Colonic mucosa (tissue), 4 donors: Measurements from ENCODE around the gene RANBP17. TPM values are rescaled to one million over a fixed set of nuclear protein-coding genes. Genes with fewer than 3 reads are reported as not detected.

Source experiments
- DNase-seq: peaks from one replicate; pipeline ENCODE4 v3.0.0-alpha.2; 2020
- H3K27ac ChIP-seq: fragments of 200-600 bp; one replicate; pipeline ENCODE4 v1.8.0; 2021
- H3K27me3 ChIP-seq: fragments of 200-600 bp; one replicate; pipeline ENCODE4 v1.8.0; 2021
- H3K36me3 ChIP-seq: fragments of 200-600 bp; one replicate; pipeline ENCODE4 v1.8.0; 2021
- H3K4me1 ChIP-seq: fragments of 200-600 bp; one replicate; pipeline ENCODE4 v1.8.0; 2021; ENCODE audit warnings: mild to moderate bottlenecking
- H3K4me3 ChIP-seq: fragments of 200-600 bp; one replicate; pipeline ENCODE4 v1.8.0; 2021
- H3K9ac ChIP-seq, 2 donors: one replicate each; pipeline ENCODE4 v1.7.0; 2013; ENCODE audit warnings: control low read depth in 2 of 2, low read depth in 2 of 2, low read length in 2 of 2
- H3K9me3 ChIP-seq: fragments of 200-600 bp; one replicate; pipeline ENCODE4 v1.8.0; 2021
- intact Hi-C: fragments of 100-400 bp; cut with DNase I; formaldehyde crosslinking; loops from one replicate; pipeline ENCODE4 v1.14.1; 2022
- total RNA-seq, 2 donors: library from RNA; stranded (reverse); fragmentation: NEBNext Ultra II Directional in 1 of 2; extraction: Animal tissue kit (Norgen Biotek cat#: 25700) in 1 of 2; gene quantifications; one replicate each; pipeline ENCODE4 v1.2.1, GENCODE V29; 2021
- TF ChIP-seq, protein P1 (sequence below): fragments of 200-600 bp; IDR thresholded peaks from one replicate; pipeline ENCODE4 v1.8.0; 2022; ENCODE audit warnings: antibody characterized with exemption, mild to moderate bottlenecking
- donor health status: healthy.
- donor health status: DM: no; HTN: no; CAD: no.
- donor health status: DM: no; HTN: no; CAD: no.

RANBP17 gene
- total RNA-seq, 2 donors from 2014 or later = 7.9 to 9.4 TPM

DNA sequence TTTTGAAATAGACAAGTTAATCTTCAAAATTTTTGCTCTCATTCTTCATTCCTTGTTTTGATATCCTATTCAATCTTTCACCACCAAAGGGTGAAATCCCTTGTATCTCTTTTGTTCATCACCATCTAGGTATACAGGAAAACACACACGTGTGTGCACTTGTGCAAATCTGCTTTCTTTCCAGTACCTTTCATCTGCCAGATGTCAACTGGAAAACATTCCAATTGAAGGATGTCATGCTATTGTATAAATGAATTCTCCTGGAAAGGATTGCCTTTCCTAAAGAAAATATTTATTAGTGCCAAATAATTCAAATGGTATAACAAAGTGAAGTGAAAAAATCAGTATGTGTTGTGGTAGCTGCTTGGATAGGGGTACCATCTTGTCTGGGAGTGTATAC is 123.7 kb downstream of the RANBP17 start:
- intact Hi-C loops = no loop called here
- DNase-seq = no peak
- no peak overlapping the region for H3K4me3 ChIP-seq

DNA sequence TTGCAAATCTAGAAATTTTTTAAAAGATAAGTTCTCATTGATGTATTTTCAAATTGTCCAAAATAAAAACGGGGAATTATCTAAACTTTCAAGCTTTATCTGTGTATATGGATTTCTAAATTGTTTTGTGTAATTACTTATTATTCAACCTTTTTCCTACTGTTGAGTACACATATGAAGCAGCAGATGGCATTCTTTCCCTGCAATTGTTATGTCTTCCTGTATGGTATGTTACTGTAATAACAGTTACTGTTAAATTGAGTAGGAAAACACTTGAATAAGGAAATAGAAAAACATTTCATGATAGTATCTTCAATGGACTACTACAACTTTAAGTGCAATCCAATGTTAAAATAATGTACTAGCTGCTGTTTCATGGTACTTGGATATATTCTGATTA is 124.8 kb downstream of the RANBP17 start:
- Histone ChIP-seq H3K36me3 (no peaks in the 10 kb centered on the region), H3K4me3 (no peak overlapping the region), H3K9ac (no peak overlapping the region), H3K27me3 (no peaks in the 10 kb centered on the region), H3K9me3 (no peaks in the 10 kb centered on the region), H3K27ac (no peak overlapping the region), H3K4me1 (no peaks in the 10 kb centered on the region)
- TF ChIP-seq, protein P1, sequence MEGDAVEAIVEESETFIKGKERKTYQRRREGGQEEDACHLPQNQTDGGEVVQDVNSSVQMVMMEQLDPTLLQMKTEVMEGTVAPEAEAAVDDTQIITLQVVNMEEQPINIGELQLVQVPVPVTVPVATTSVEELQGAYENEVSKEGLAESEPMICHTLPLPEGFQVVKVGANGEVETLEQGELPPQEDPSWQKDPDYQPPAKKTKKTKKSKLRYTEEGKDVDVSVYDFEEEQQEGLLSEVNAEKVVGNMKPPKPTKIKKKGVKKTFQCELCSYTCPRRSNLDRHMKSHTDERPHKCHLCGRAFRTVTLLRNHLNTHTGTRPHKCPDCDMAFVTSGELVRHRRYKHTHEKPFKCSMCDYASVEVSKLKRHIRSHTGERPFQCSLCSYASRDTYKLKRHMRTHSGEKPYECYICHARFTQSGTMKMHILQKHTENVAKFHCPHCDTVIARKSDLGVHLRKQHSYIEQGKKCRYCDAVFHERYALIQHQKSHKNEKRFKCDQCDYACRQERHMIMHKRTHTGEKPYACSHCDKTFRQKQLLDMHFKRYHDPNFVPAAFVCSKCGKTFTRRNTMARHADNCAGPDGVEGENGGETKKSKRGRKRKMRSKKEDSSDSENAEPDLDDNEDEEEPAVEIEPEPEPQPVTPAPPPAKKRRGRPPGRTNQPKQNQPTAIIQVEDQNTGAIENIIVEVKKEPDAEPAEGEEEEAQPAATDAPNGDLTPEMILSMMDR = no peak
- intact Hi-C loops = no loop called here
- no peak for DNase-seq

More for the DNA sequence above, 123.7 kb downstream of the RANBP17 start:
- Histone ChIP-seq H3K4me1 (no peaks in the 10 kb centered on the region), H3K9me3 (no peaks in the 10 kb centered on the region), H3K36me3 (no peaks in the 10 kb centered on the region), H3K27me3 (no peaks in the 10 kb centered on the region), H3K9ac (no peak overlapping the region), H3K27ac (no peak overlapping the region)
- TF ChIP-seq, protein P1 = no peak

DNA sequence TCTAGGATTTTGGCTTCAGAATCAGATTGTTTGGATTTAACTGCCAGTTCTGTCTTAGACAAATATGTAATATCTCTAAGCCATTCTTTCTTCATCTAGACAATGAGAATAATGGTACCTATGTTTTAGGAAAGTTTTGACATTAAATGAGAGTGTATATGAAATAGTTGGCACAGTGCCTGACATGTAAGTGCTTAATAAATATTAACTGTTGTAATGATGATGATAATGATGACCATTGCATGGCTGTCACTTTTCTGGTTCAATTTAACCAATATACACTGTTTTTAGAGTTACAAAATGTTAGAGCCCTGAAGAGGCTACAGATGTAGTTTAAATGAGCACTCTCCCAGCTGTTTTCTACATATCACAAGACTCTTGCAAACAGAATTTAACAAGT is 131.7 kb downstream of the RANBP17 start:
- Histone ChIP-seq H3K9ac (no peak overlapping the region), H3K27me3 (no peaks in the 10 kb centered on the region), H3K4me1 (no peaks in the 10 kb centered on the region), H3K9me3 (no peaks in the 10 kb centered on the region), H3K4me3 (no peak overlapping the region), H3K27ac (no peak overlapping the region), H3K36me3 (no peaks in the 10 kb centered on the region)
- intact Hi-C loops = no loop called here
- TF ChIP-seq, protein P1 = no peak
- no peak for DNase-seq

DNA sequence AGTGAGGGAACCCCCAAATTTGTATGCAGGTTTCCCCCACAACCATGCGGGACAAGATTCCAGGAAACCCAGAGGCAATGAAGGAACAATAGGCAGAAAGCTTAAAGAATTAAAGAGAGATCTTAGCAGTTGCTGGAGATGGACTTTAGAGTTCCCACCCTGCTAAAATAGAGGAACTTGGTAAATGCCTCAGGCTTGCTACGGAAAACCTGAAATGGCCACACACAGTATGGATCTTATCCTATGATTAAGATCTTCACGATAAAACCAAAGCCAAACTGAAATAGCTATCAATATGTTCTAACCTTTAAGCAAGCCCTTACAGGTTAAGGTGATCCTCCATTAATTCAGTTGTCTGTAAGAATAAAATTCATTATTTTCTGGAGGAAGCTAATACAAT is 148.3 kb downstream of the RANBP17 start:
- Histone ChIP-seq H3K9ac (no peak overlapping the region), H3K4me3 (no peak overlapping the region), H3K9me3 (no peaks in the 10 kb centered on the region), H3K27me3 (no peaks in the 10 kb centered on the region), H3K4me1 (no peaks in the 10 kb centered on the region), H3K36me3 (no peaks in the 10 kb centered on the region), H3K27ac (no peak overlapping the region)
- TF ChIP-seq, protein P1 = no peak
- DNase-seq = no peak
- intact Hi-C loops = no loop called here

DNA sequence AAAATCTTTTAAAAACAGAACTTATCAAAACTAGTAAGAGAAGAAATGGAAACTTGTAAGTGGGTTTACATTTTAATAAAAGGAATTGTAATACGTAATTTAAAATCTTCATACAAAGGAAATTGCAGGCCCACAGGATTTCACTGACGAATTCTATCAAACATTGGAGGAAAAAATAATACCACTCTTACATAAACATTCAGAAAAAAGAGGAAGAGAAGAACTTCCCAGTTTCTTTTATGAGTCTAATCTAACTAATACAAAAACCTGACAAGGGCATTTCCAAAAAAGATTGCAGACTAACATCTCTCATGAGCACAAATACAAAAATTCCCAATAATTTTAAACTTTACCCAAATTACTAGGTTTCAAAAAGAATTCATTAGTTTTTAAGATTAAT is 149.0 kb downstream of the RANBP17 start:
- no peak for DNase-seq
- intact Hi-C loops = no loop called here
- Histone ChIP-seq H3K27ac (no peak overlapping the region), H3K36me3 (no peaks in the 10 kb centered on the region), H3K27me3 (no peaks in the 10 kb centered on the region), H3K9me3 (no peaks in the 10 kb centered on the region), H3K4me1 (no peaks in the 10 kb centered on the region), H3K4me3 (no peak overlapping the region), H3K9ac (no peak overlapping the region)
- TF ChIP-seq, protein P1 = no peak

DNA sequence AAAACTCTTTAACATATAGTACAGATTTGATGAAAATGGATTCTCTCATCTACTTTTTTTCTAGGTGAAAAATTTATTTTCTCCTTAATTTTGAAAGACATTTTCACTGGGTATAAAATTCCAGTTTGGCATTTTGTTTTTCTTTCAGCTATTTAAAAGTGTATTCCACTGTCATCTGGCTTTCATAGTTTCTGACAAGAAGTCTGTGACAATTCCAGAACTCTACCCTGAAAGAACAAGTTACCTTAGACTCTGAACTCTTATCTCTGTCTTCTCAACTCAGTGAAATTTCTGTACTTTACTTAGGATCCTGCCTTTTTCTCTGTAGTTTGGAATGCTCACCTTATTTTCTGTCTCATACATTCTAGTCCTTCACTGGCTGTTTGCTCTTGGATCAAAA is 161.7 kb downstream of the RANBP17 start:
- Histone ChIP-seq H3K27me3 (no peaks in the 10 kb centered on the region), H3K4me1 (no peaks in the 10 kb centered on the region), H3K4me3 (no peak overlapping the region), H3K9me3 (no peaks in the 10 kb centered on the region), H3K27ac (no peak overlapping the region), H3K9ac (no peak overlapping the region), H3K36me3 (no peaks in the 10 kb centered on the region)
- no peak for DNase-seq
- intact Hi-C loops = no loop called here
- TF ChIP-seq, protein P1 = no peak
